ENCODE measurements around the gene TRAM2.

Gene TRAM2

GRCh38 chr6:52511163-52511562 lies 65.7 kb downstream of the TRAM2 start:
- H3K9me2 ChIP-seq (replicated peaks; ENCODE audit: control insufficient read depth, low read length) = no peaks in the 10 kb centered on the region
- no peaks in the 10 kb centered on the region for H3K79me2 ChIP-seq (ENCODE audit: control insufficient read depth, low read length)
- no peak overlapping the region for H3K4me3 ChIP-seq (ENCODE audit: low read length)
- TF ChIP-seq EZH2phosphoT487 (IDR thresholded peaks at IDR 0.05; ENCODE audit: borderline replicate concordance, low read length) = no peak
- TF ChIP-seq CTCF (IDR thresholded peaks at IDR 0.05; ENCODE audit: low read depth, low read length, poor library complexity, severe bottlenecking) = no peak
- no peaks in the 10 kb centered on the region for H4K20me1 ChIP-seq (ENCODE audit: control insufficient read depth, insufficient read depth, low read depth, low read length)
- H3K27me3 ChIP-seq (ENCODE audit: control insufficient read depth, low read length) = no peaks in the 10 kb centered on the region
- no peaks in the 10 kb centered on the region for H3K4me1 ChIP-seq (ENCODE audit: control insufficient read depth, low read length)
- H3K36me3 ChIP-seq (ENCODE audit: control insufficient read depth, low read length) = no peaks in the 10 kb centered on the region
- no peak overlapping the region for H3K27ac ChIP-seq (ENCODE audit: low read depth, low read length)
- H3F3A ChIP-seq (ENCODE audit: control insufficient read depth, insufficient read depth) = no peaks in the 10 kb centered on the region
- no peak overlapping the region for H3K4me2 ChIP-seq (ENCODE audit: low read length)
- no peaks in the 10 kb centered on the region for H3K9me3 ChIP-seq (ENCODE audit: control insufficient read depth, insufficient read depth, low read length)

DNA sequence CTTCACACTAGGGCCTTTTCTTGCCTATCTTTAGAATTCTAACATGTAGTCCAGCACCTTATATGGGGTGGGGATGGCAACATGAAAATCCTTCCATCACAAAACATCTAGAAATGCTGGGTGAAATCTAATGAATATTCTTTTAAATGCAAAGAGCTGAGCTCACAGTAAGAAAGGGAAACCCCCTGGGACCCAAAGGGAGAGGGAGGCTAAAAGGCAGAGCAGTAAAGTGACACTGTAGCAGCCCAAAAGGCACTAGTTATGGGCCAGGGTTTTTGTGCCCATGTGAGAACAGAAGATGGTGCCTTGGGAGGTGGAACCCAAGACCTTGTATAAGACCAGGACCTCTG lies 66.7 kb downstream of the TRAM2 start:
- Histone ChIP-seq H3K36me3 (ENCODE audit: control insufficient read depth, low read length) (no peaks in the 10 kb centered on the region), H3K27me3 (ENCODE audit: control insufficient read depth, low read length) (no peaks in the 10 kb centered on the region), H3K4me1 (ENCODE audit: control insufficient read depth, low read length) (no peaks in the 10 kb centered on the region), H3K9me2 (replicated peaks; ENCODE audit: control insufficient read depth, low read length) (no peaks in the 10 kb centered on the region), H3K9me3 (ENCODE audit: control insufficient read depth, insufficient read depth, low read length) (no peaks in the 10 kb centered on the region), H3K79me2 (ENCODE audit: control insufficient read depth, low read length) (no peaks in the 10 kb centered on the region), H3K27ac (ENCODE audit: low read depth, low read length) (no peak overlapping the region), H3K4me3 (ENCODE audit: low read length) (no peak overlapping the region), H3K4me2 (ENCODE audit: low read length) (no peak overlapping the region), H4K20me1 (ENCODE audit: control insufficient read depth, insufficient read depth, low read depth, low read length) (no peaks in the 10 kb centered on the region), H3F3A (ENCODE audit: control insufficient read depth, insufficient read depth) (no peaks in the 10 kb centered on the region)
- TF ChIP-seq CTCF (IDR thresholded peaks at IDR 0.05; ENCODE audit: low read depth, low read length, poor library complexity, severe bottlenecking) (no peak), EZH2phosphoT487 (IDR thresholded peaks at IDR 0.05; ENCODE audit: borderline replicate concordance, low read length) (no peak)

DNA sequence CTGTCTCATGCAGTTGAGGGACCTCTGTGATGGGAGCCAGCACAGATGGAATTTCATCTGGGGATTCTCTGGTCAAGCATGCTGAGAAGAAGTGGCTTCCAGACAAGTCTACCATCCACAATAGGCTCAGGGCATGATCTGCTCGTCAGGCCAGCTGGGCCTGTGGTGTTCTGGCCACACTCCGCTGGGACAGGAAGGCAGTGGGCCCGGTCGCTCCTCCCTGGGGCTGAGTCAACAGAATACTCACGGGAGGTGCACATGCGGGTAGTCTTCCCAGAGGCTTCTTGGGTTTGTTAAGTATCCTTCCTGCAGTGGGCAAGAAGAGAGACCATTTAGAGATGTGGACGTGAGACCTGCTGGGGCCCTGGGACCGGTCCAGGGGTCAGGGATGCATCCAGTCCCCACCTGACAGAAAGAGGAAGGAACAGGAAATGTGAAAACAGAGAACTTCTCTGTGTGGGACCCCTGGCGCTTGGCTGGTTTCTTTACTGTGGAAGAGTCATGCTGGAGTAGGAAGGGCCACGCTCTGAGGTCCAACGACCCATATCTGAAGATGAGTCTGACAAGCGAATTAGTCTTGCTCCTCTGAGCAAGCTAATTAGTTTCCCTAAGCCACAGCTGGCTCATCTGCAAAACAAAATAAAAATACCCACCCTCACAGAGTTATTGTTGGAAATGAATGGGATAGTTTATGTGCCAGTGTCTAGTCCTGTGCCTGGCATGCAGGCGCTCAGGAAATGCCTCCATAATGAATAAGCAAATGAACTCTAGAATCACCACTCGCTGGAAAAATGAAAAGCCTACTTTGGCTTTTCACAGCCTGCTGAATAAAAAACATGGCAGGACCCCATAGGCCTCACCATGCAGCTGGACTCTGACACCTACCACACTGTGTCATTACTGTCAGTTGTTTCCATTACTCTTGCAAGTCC lies 67.3 kb downstream of the TRAM2 start:
- Histone ChIP-seq H3K27ac (ENCODE audit: low read depth, low read length) (no peak overlapping the region), H3K4me3 (ENCODE audit: low read length) (no peak overlapping the region), H3K27me3 (ENCODE audit: control insufficient read depth, low read length) (no peaks in the 10 kb centered on the region), H4K20me1 (ENCODE audit: control insufficient read depth, insufficient read depth, low read depth, low read length) (no peaks in the 10 kb centered on the region), H3K4me1 (ENCODE audit: control insufficient read depth, low read length) (no peaks in the 10 kb centered on the region), H3K9me3 (ENCODE audit: control insufficient read depth, insufficient read depth, low read length) (no peaks in the 10 kb centered on the region), H3K9me2 (replicated peaks; ENCODE audit: control insufficient read depth, low read length) (no peaks in the 10 kb centered on the region), H3F3A (ENCODE audit: control insufficient read depth, insufficient read depth) (no peaks in the 10 kb centered on the region), H3K36me3 (ENCODE audit: control insufficient read depth, low read length) (no peaks in the 10 kb centered on the region), H3K4me2 (ENCODE audit: low read length) (no peak overlapping the region), H3K79me2 (ENCODE audit: control insufficient read depth, low read length) (no peaks in the 10 kb centered on the region)
- TF ChIP-seq EZH2phosphoT487 (IDR thresholded peaks at IDR 0.05; ENCODE audit: borderline replicate concordance, low read length) = no peak

DNA sequence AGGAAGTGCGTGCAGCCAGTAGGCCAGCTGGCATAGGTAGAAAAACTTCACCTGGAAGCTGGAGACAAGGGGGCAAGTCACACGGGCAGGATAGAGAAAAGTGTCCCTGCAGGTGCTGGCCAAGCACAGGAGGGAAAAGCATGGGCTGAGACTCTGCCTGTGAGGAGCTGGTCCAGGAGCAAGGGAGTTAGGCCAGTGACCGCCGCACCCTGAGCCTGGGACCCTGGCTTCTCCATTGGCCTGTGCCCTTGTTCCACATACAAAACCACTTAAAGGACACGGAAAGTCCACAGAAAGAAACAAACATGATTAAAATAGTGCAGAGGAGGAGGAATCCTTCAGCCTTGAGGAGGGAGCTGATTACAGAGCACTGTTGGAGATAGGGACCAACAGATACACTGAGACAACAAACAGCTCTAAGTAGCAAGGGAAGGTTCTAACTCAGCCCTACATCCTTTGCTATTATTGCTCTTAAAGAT lies 68.6 kb downstream of the TRAM2 start:
- no peaks in the 10 kb centered on the region for H3K4me1 ChIP-seq (ENCODE audit: control insufficient read depth, low read length)

More for the DNA sequence above, 68.6 kb downstream of the TRAM2 start:
- TF ChIP-seq CTCF (IDR thresholded peaks at IDR 0.05; ENCODE audit: low read depth, low read length, poor library complexity, severe bottlenecking) (no peak), EZH2phosphoT487 (IDR thresholded peaks at IDR 0.05; ENCODE audit: borderline replicate concordance, low read length) (no peak)
- Histone ChIP-seq H3K27me3 (ENCODE audit: control insufficient read depth, low read length) (no peaks in the 10 kb centered on the region), H3K36me3 (ENCODE audit: control insufficient read depth, low read length) (no peaks in the 10 kb centered on the region), H3K79me2 (ENCODE audit: control insufficient read depth, low read length) (no peaks in the 10 kb centered on the region), H3K9me2 (replicated peaks; ENCODE audit: control insufficient read depth, low read length) (no peaks in the 10 kb centered on the region), H3K4me2 (ENCODE audit: low read length) (no peak overlapping the region), H3K9me3 (ENCODE audit: control insufficient read depth, insufficient read depth, low read length) (no peaks in the 10 kb centered on the region), H3K27ac (ENCODE audit: low read depth, low read length) (no peak overlapping the region), H3K4me3 (ENCODE audit: low read length) (no peak overlapping the region), H3F3A (ENCODE audit: control insufficient read depth, insufficient read depth) (no peaks in the 10 kb centered on the region), H4K20me1 (ENCODE audit: control insufficient read depth, insufficient read depth, low read depth, low read length) (no peaks in the 10 kb centered on the region)
